Body of pancreas (tissue), 4 donors: ENCODE measurements around the gene CAMKK2.

Experiments
- CTCF ChIP-seq, 7 experiments: fragments of 450-650 bp in 4 of 7; fragments of 200-600 bp in 3 of 7; sonication (generic) in 3 of 7; IDR thresholded peaks; one replicate each; pipeline ENCODE4 v1.5.1; 2016 to 2019; ENCODE audit warnings: antibody characterized with exemption in 7 of 7
- POLR2A ChIP-seq, 3 donors: fragments of 450-650 bp; IDR thresholded peaks; one replicate each; pipeline ENCODE4 v1.6.1; 2016; ENCODE audit warnings: antibody characterized with exemption in 3 of 3, mild to moderate bottlenecking in 2 of 3

GRCh38 chr12:121288158-121288845 lies 8.2 kb downstream of the CAMKK2 start:
- no peak for TF ChIP-seq POLR2A (IDR thresholded peaks at IDR 0.05)
- no peak for TF ChIP-seq CTCF (IDR thresholded peaks at IDR 0.05)
